ENCODE results near the gene BRAP.
A peak's percentile ranks its signal among the peaks of the same experiment; 100 is the strongest.
"Not testable (repeated sequence)": the region's sequence is repeated elsewhere in the genome, so short reads cannot be mapped to it uniquely, and the experiment has no call there.

Gene BRAP

GRCh38 chr12:111685811-111686573 is at the start of gene BRAP, which contains the start of gene ACAD10:
Gene BRAP (minus strand): TSS chr12:111685956. CDS start chr12:111685792, 164 bp downstream.
Gene ACAD10 (plus strand): TSS chr12:111686053. CDS start chr12:111692710, 6,657 bp downstream.
- DNase-seq = peak; percentile 81 to 86 (median 82)

- no peak for DNase-seq
These were observed 47.7 kb upstream of the BRAP start for GRCh38 chr12:111733340-111733915.

DNA sequence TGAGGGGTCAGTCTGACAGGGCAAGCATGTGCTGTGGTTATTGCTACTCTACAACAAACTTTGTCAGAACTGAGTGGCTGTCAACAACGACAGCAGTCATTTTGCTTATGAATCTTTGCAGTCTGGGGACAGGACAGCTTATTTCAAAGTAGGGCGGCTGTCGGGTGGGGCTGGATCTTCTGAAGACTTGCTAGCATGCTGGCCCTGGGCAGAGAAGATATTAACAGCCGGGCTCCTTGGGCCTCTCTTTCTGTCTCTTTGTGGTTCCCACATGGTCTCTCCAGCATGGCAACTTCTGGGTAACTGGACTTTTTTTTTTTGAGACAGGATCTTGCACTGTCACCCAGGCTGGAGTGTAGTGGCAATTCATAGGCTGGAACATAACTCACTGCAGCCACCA is 47.0 kb upstream of the BRAP start:
- DNase-seq = no peak

GRCh38 chr12:111730420-111730819 is 44.7 kb upstream of the BRAP start:
- DNase-seq = no peak

- DNase-seq = no peak
These were observed 43.0 kb upstream of the BRAP start for GRCh38 chr12:111728795-111729194.

DNA sequence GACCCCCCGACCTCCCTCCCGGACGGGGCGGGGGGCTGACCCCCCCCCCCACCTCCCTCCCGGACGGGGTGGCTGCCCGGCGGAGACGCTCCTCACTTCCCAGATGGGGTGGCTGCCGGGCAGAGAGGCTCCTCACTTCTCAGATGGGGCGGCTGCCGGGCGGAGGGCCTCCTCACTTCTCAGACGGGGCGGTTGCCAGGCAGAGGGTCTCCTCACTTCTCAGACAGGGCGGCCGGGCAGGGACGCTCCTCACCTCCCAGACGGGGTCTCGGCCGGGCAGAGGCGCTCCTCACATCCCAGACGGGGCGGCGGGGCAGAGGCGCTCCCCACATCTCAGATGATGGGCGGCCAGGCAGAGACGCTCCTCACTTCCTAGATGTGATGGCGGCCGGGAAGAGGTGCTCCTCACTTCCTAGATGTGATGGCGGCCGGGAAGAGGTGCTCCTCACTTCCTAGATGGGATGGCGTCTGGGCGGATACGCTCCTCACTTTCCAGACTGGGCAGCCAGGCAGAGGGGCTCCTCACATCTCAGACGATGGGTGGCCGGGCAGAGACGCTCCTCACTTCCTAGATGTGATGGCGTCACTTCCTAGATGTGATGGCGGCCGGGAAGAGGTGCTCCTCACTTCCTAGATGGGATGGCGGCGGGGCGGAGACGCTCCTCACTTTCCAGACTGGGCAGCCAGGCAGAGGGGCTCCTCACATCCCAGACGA is 38.0 kb upstream of the BRAP start:
- DNase-seq = not testable (repeated sequence)

DNA sequence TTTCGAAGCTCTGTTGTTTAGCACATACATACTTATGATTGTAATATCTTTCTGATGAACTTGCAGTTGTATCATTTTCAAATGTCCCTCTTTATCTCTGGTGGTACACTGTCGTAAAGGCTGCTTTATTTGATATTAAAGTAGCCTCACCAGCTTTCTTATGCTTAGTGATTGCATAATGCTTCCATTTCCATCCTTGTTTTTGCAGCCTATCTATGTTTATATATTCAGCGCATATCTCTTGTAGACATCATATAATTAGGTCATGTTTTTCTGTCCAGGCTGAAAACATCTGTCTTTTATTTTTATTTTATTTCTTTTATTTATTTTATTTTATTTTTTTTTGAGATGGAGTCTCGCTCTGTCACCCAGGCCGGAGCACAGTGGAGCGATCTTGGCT is 34.7 kb upstream of the BRAP start:
- no peak for DNase-seq

DNA sequence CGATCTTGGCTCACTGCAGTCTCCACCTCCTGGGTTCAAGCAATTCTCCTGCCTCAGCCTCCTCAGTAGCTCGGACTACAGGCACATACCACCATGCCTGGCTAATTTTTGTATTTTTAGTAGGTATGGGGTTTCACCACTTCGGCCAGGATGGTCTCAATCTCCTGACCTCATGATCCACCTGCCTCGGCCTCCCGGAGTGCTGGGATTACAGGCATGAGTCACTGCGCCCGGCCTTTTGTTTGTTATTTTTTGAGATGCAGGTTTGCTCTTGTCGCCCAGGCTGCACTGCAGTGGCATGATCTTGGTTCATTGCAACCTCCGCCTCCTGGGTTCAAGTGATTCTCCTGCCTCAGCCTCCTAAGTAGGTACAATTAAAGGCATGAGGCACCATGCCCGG is 33.6 kb upstream of the BRAP start:
- not testable (repeated sequence) for DNase-seq

DNA sequence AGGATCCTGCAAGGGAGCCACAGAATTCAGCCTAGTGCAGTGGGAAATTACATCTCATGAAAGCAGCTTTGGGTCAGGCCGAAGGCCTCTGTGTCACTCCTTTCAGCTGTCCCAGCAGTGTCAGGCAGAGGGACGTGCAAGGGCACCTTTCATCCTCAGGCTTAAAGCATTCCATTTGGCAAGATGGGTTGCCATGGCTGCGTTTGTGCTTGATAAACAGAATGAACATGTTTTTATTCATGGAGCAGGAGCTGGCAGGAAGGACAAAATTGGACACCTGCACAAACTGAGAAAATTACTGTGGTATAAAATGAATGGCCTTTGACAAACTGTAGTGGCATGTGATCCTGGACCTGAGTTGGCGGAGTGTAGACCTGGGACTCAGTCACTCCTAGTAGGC is 29.5 kb upstream of the BRAP start:
- no peak for DNase-seq

- DNase-seq = no peak
These were observed 20.4 kb upstream of the BRAP start for GRCh38 chr12:111706145-111706544.

GRCh38 chr12:111705672-111706071 is 19.9 kb upstream of the BRAP start:
- DNase-seq = no peak

GRCh38 chr12:111699962-111700361 is 14.2 kb upstream of the BRAP start:
- DNase-seq = no peak

- no peak for DNase-seq
These were observed 8.1 kb upstream of the BRAP start for GRCh38 chr12:111693818-111694217.

DNA sequence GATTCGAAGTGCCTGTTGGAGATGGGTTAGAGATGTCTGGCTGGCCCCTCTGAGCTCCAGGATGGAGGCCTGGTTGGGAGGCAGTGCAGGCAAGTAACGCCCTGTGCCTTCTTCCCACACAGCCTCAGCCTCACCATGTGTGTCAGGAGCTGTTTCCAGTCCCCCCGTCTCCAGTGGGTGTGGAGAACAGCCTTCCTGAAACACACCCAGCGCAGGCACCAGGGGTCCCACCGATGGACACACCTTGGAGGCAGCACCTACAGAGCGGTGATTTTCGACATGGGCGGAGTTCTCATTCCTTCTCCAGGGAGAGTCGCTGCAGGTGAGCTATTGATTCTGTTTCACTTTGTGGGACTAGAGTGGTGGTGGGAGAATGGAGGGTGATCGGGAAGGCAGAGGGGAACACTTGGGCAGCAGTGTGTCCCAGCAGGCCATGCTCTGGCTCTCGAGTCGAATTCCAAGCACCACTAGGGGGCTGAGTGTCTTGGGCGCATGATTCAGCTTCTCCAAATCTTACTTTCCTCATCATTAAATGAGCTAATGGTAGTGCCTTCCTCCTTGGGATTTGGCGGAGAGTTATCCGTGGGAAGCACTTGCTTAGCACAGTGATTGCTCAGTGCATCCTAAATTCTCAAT is 6.9 kb upstream of the BRAP start:
- no peak for DNase-seq

- DNase-seq = no peak
These were observed 5.5 kb upstream of the BRAP start for GRCh38 chr12:111691262-111691661.

- no peak for DNase-seq
These were observed 2.2 kb upstream of the BRAP start for GRCh38 chr12:111687952-111688351.

DNA sequence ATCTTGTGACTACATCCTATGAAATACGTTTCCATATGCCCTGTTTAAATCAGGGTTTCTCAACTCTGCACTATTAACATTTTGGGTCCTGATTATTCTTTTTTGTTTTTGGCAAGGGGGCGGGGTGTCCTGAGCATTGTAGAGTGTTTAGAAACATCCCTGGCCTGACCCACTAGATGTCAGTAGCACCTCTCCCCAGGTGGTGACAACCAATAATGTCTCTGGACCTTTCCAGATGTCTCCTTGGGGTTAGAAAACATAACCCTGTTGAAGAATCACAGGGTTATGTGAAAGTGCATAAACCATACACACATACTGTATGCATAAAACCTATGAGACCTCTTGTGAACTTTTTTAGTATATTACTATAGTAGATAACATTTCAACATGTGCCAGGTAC is 1.5 kb upstream of the BRAP start:
- no peak for DNase-seq

GRCh38 chr12:111686574-111687105 is 884 bp upstream of the BRAP start:
- DNase-seq = no peak

- DNase-seq = no peak
These were observed 390 bp downstream of the BRAP start for GRCh38 chr12:111685322-111685810.

DNA sequence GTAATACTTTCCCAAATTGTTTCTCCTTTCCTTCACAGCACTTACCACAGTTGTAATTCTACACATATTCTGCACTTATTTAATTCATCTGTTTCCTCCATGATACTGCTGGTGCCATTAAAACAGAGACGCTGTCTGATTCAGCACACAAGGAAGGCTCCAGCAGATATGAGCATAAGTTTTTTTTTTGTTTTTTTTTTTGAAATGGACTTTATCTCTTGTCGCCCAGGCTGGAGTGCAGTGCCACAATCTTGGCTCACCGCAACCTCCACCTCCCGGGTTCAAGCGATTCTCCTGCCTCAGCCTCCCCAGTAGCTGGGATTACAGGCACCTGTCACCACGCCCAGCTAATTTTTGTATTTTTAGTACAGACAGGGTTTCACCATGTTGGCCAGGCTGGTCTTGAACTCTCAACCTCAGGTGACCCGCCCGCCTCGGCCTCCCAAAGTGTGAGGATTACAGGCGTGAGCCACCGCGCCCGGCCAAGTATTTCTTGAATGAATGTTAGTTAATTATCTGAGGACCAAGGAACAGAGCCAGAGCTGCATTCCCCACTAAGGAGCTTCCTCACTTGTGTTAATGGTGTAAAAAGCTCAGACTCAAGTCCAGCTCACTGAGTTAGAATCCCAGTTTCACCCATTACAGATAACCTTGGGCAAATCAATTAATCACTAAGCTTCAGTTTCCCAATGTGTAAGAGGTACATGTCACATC is 1.1 kb downstream of the BRAP start:
- DNase-seq = not testable (repeated sequence)

- no peak for DNase-seq
These were observed 8.6 kb downstream of the BRAP start for GRCh38 chr12:111677186-111677585.

DNA sequence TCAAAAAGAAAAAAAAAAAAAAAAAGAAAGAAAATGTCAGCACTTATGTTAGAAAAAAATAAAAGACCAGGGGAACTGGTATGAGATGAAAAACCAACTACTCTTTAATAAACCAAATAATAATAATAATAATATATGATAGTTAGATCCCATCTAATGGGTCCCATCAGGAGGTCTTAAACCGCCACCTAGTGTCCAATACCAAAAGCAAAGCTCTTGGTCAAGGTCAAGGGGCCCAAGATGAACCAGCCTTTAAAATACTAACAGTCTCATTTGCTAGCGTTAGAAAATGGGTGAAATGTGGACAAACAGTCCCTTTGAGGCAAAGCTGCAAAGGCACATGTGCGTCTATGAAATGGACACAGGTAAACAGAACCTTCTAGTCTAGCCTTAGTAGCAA is 12.3 kb downstream of the BRAP start:
- no peak for DNase-seq
